ENCODE measurements around the gene KCNMA1. TPM values are rescaled to one million over a fixed set of nuclear protein-coding genes. Genes with fewer than 3 reads are reported as not detected.

KCNMA1 gene
- total and polyA plus RNA-seq, 9 of the 15 experiments (the other 6 are each of a cell fraction or from before 2014, with no cell fraction given), result 0.01 to 0.95 (median 0.15) TPM; not detected in 4

DNA sequence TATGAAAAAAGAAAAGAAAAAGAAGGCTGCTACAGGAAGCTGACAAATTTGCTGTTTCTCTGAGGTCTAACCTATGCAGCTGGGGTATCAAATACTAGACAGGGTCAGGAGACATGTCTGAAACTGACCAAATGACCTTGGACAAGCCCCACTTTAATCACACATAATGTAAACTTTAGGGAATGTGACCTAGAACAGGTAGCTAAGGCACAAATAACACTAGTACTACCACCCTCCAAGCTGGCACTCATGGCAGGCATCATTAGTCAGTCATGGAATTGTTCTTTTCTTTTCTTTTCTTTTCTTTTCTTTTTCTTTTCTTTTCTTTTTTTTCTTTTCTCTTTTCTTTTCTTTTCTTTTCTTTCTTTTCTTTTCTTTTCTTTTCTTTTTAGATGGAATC, 250.4 kb downstream of the KCNMA1 start:
- TF ChIP-seq TBP (optimal IDR thresholded peaks at IDR 0.05; ENCODE audit: low read depth, low read length) (no peak), FOXO4 (CRISPR knock-in tag; IDR thresholded peaks at IDR 0.05) (no peak), MCM7 (IDR thresholded peaks at IDR 0.05) (no peak), KLF6 (CRISPR knock-in tag; IDR thresholded peaks at IDR 0.05; ENCODE audit: borderline replicate concordance) (no peak), HLTF (IDR thresholded peaks at IDR 0.05) (no peak), POLR2B (IDR thresholded peaks at IDR 0.05; ENCODE audit: low read depth, partially characterized antibody) (no peak), MAFF (IDR thresholded peaks at IDR 0.05; ENCODE audit: low read length) (no peak), ZBTB9 (CRISPR knock-in tag; IDR thresholded peaks at IDR 0.05) (no peak)
- TF ChIP-seq, protein P1, sequence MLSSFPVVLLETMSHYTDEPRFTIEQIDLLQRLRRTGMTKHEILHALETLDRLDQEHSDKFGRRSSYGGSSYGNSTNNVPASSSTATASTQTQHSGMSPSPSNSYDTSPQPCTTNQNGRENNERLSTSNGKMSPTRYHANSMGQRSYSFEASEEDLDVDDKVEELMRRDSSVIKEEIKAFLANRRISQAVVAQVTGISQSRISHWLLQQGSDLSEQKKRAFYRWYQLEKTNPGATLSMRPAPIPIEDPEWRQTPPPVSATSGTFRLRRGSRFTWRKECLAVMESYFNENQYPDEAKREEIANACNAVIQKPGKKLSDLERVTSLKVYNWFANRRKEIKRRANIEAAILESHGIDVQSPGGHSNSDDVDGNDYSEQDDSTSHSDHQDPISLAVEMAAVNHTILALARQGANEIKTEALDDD (IDR thresholded peaks at IDR 0.05), result no peak
- TF ChIP-seq, protein P2, sequence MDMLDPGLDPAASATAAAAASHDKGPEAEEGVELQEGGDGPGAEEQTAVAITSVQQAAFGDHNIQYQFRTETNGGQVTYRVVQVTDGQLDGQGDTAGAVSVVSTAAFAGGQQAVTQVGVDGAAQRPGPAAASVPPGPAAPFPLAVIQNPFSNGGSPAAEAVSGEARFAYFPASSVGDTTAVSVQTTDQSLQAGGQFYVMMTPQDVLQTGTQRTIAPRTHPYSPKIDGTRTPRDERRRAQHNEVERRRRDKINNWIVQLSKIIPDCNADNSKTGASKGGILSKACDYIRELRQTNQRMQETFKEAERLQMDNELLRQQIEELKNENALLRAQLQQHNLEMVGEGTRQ (CRISPR knock-in tag; IDR thresholded peaks at IDR 0.05), result no peak
- no peak overlapping the region for H3K27ac ChIP-seq (ENCODE audit: extremely low read depth, low read depth, low read length)
- no TSS peak for BruUV-seq (replicated peaks)
- no peaks in the 10 kb centered on the region for H3K4me1 ChIP-seq (replicated peaks in 1 of 2; ENCODE audit: control insufficient read depth in 2 of 2, insufficient read depth in 2 of 2, low read length in 2 of 2)
- no peaks in the 10 kb centered on the region for H3K36me3 ChIP-seq (ENCODE audit: control insufficient read depth, insufficient read depth, low read length)
- no peak for ATAC-seq
- no peak overlapping the region for H3K4me2 ChIP-seq (ENCODE audit: insufficient read depth, low read length)
- no peak overlapping the region for H3K9ac ChIP-seq (ENCODE audit: insufficient read depth in 1 of 2, low read depth in 2 of 2, low read length in 2 of 2)
- intact Hi-C loops (cut with micrococcal nuclease), result loop anchor here (10.0 kb wide), 1 partner anchor 222 kb away; no protein-coding TSS in a partner anchor
- H3K79me2 ChIP-seq (ENCODE audit: control insufficient read depth, insufficient read depth, low read length), result no peaks in the 10 kb centered on the region
- no peaks in the 10 kb centered on the region for H3K9me1 ChIP-seq (ENCODE audit: control insufficient read depth, insufficient read depth, low read length)
- H3K27me3 ChIP-seq (ENCODE audit: control insufficient read depth in 2 of 2, insufficient read depth in 2 of 2, low read length in 2 of 2), result peaks cover 0 to 2% of the 10 kb centered on the region in 2 experiments; a peak in 1 of 5 replicates
- DNase-seq (ENCODE audit: extremely low read depth in 1 of 4, low spot score in 3 of 4), result no peak
- no peaks in the 10 kb centered on the region for H3K9me3 ChIP-seq (replicated peaks; ENCODE audit: control insufficient read depth, insufficient read depth, low read depth, low read length)
- H4K20me1 ChIP-seq (replicated peaks; ENCODE audit: control insufficient read depth, insufficient read depth, low read length), result 0 out of 2 replicates have a peak, but pooled peaks cover 4% of the 10 kb centered on the region
- CTCF ChIA-PET (ENCODE audit: low intra/inter-chr PET ratio), result no interaction called here
- in situ Hi-C loops (cut with MboI), result loop anchor here (25.0 kb wide), 1 partner anchor 250 kb away; the partner anchor contains the start of gene KCNMA1
- no peak overlapping the region for H3K4me3 ChIP-seq
- H2AFZ ChIP-seq (ENCODE audit: low read depth, low read length), result no peak overlapping the region
- POLR2A ChIA-PET, result no interaction called here
- no peak for FAIRE-seq
